Lower leg skin (tissue), 4 donors: ENCODE data around the gene MAN2A1. TPM values are rescaled to one million over a fixed set of nuclear protein-coding genes. Genes with fewer than 3 reads are reported as not detected.

Experiments used
- DNase-seq, 2 donors: peaks; one replicate each; pipeline ENCODE4 v3.0.0-alpha.2; 2019; ENCODE audit warnings: low spot score in 2 of 2
- H3K4me3 ChIP-seq: fragments of 200-600 bp; sonication (generic); 2 replicates; pipeline ENCODE4 v1.5.1; 2017; ENCODE audit warnings: mild to moderate bottlenecking, low read depth; ENCODE audit not compliant: poor library complexity, severe bottlenecking
- POLR2A ChIP-seq, 2 donors: fragments of 450-650 bp; IDR thresholded peaks; one replicate each; pipeline ENCODE4 v1.6.1; 2016 to 2017; ENCODE audit warnings: antibody characterized with exemption in 2 of 2, mild to moderate bottlenecking in 1 of 2, moderate library complexity in 1 of 2
- WGBS, 2 donors: methylation state at CpG; one replicate each; pipeline ENCODE4 v1.1.5; 2018; 5-methylcytosine and 5-hydroxymethylcytosine counted together
- intact Hi-C: fragments of 100-400 bp; cut with DNase I; formaldehyde crosslinking; loops from one replicate; pipeline ENCODE4 v1.15.0; 2023; ENCODE audit warnings: low total_unique reads
- total RNA-seq, 4 donors: library from RNA; depleted of rRNA; stranded (reverse); fragments of >200 nt; gene quantifications; one replicate each; pipeline ENCODE4 v1.1.0, GENCODE V29; 2016
- TF ChIP-seq, protein P1 (sequence below), 3 donors: fragments of 450-650 bp; IDR thresholded peaks; one replicate each; pipeline ENCODE4 v1.5.1; 2016; ENCODE audit warnings: antibody characterized with exemption in 3 of 3, mild to moderate bottlenecking in 3 of 3, moderate library complexity in 2 of 3

MAN2A1 gene
- total RNA-seq, 4 donors from 2014 or later: 35.0 to 45.8 (median 40.2) TPM

- no peak for TF ChIP-seq POLR2A (IDR thresholded peaks at IDR 0.05)
- TF ChIP-seq, protein P1, sequence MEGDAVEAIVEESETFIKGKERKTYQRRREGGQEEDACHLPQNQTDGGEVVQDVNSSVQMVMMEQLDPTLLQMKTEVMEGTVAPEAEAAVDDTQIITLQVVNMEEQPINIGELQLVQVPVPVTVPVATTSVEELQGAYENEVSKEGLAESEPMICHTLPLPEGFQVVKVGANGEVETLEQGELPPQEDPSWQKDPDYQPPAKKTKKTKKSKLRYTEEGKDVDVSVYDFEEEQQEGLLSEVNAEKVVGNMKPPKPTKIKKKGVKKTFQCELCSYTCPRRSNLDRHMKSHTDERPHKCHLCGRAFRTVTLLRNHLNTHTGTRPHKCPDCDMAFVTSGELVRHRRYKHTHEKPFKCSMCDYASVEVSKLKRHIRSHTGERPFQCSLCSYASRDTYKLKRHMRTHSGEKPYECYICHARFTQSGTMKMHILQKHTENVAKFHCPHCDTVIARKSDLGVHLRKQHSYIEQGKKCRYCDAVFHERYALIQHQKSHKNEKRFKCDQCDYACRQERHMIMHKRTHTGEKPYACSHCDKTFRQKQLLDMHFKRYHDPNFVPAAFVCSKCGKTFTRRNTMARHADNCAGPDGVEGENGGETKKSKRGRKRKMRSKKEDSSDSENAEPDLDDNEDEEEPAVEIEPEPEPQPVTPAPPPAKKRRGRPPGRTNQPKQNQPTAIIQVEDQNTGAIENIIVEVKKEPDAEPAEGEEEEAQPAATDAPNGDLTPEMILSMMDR (IDR thresholded peaks at IDR 0.05): no peak
- DNase-seq: no peak
- H3K4me3 ChIP-seq: no peak overlapping the region
- WGBS, 2 donors: 81 to 82% methylated on average over 5 of the region's 5 CpGs
- intact Hi-C loops: no loop called here
Observed at GRCh38 chr5:109779036-109779735, 89.5 kb downstream of the MAN2A1 start.

DNA sequence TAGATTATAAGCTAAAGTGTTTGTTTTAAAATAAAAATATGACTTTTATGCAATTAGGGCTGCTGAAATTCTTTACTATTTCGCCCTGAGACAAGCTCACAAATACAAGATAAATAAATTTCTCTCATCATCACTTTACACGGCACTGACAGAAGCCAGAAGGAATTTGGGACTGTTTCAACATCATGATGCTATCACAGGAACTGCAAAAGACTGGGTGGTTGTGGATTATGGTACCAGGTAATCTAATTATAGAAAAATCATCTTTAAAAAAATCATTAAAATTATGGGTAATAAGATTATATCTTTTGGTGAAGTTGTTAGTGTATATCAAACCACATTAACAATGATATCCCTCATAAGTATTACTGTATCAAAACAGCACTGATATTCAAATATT, 95.0 kb downstream of the MAN2A1 start:
- no peak overlapping the region for H3K4me3 ChIP-seq
- 75 to 87% methylated on average over 2 of the region's 2 CpGs for WGBS, 2 donors
- DNase-seq: no peak
- intact Hi-C loops: no loop called here
- no peak for TF ChIP-seq POLR2A (IDR thresholded peaks at IDR 0.05)
- TF ChIP-seq, protein P1 (IDR thresholded peaks at IDR 0.05): no peak

DNA sequence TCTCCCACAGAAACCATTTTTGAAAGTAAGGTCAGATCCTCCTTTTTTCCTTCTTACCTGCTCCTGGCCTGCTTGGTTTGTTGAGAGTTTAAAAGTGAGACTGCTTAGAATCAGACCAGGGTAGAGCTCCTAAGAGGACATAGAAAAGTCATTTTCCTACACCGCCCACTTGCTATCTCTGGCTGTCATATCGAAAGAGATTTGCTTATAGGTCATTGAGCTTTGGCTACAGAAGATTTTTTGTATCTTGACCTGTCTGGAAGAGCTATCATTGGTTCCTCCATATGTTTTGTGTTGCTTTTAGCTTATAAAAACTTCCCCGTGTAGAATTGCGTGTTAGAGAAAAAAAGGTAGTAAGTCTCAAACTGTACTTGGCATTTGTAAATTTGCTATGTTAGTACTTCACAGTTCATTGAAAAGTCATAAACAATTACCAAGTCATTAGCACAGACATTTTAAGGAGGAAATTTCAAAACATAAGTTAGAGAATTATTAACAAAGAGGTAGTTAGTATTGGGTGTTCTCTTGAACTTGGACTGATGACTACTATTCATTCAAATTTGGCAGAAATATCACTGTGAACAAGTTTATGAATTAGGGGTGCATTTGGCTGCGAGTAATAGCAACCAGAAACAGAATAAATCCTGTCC, 96.6 kb downstream of the MAN2A1 start:
- no peak overlapping the region for H3K4me3 ChIP-seq
- 92 to 93% methylated on average over 5 of the region's 5 CpGs for WGBS, 2 donors
- TF ChIP-seq, protein P1 (IDR thresholded peaks at IDR 0.05): no peak
- no peak for TF ChIP-seq POLR2A (IDR thresholded peaks at IDR 0.05)
- intact Hi-C loops: no loop called here
- no peak for DNase-seq

DNA sequence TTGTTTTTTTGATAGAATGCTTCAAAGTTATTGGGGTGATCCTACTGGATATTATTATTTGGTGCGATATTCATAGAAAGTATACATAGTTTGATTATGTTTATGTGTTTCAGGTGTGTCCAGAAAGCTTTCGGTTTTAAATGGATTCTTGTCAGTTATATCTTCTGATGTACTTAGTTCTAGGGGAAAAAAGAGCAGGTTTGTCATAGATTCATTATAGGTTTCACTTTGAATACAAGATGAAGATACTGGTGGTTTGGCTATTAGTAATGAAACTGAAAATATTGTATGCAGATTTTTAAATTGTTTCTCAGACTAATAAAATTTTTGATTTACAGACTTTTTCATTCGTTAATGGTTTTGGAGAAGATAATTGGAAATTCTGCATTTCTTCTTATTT, 98.9 kb downstream of the MAN2A1 start:
- no peak for TF ChIP-seq POLR2A (IDR thresholded peaks at IDR 0.05)
- TF ChIP-seq, protein P1 (IDR thresholded peaks at IDR 0.05): no peak
- DNase-seq: no peak
- no peak overlapping the region for H3K4me3 ChIP-seq
- WGBS, 2 donors: 93 to 96% methylated on average over 3 of the region's 3 CpGs
- intact Hi-C loops: no loop called here

GRCh38 chr5:109792613-109793012, 102.9 kb downstream of the MAN2A1 start:
- intact Hi-C loops: no loop called here
- DNase-seq: no peak
- TF ChIP-seq POLR2A (IDR thresholded peaks at IDR 0.05): no peak
- TF ChIP-seq, protein P1 (IDR thresholded peaks at IDR 0.05): no peak
- 93 to 97% methylated on average over 1 of the region's 1 CpG for WGBS, 2 donors
- no peak overlapping the region for H3K4me3 ChIP-seq
